CD14-positive monocyte (primary cell): ENCODE data around the gene PLBD2. TPM values are rescaled to one million over a fixed set of nuclear protein-coding genes. Genes with fewer than 3 reads are reported as not detected.

Experiments
- DNase-seq, 3 donors: peaks; one replicate each; pipeline ENCODE4 v3.0.0-alpha.2; 2011 to 2022
- H2AFZ ChIP-seq: 2 replicates; pipeline ENCODE4 v1.6.0; 2012; ENCODE audit warnings: mild to moderate bottlenecking, low read depth, low read length, inconsistent platforms; ENCODE audit not compliant: insufficient read depth, poor library complexity, severe bottlenecking
- H3K27ac ChIP-seq, 2 donors: 1 replicate in 1 of 2; 2 replicates in 1 of 2; pipeline ENCODE4 v1.5.1; 2012 to 2013; ENCODE audit warnings: low read length in 2 of 2, control low read depth in 1 of 2, inconsistent platforms in 1 of 2, low read depth in 1 of 2, mild to moderate bottlenecking in 1 of 2
- H3K27me3 ChIP-seq, 2 donors: one replicate each; pipeline versions ENCODE4 v1.6.0 to v1.6.1; 2011 to 2013; ENCODE audit warnings: low read length in 2 of 2; ENCODE audit not compliant: control insufficient read depth in 2 of 2, insufficient read depth in 2 of 2
- H3K36me3 ChIP-seq, 2 donors: replicated peaks in 1 of 2; 1 replicate in 1 of 2; 2 replicates in 1 of 2; pipeline versions ENCODE4 v1.5.1 to v1.6.1; 2012 to 2013; ENCODE audit warnings: low read length in 2 of 2, control low read depth in 1 of 2, inconsistent platforms in 1 of 2, mild to moderate bottlenecking in 1 of 2; ENCODE audit not compliant: insufficient read depth in 2 of 2, control insufficient read depth in 1 of 2
- H3K4me1 ChIP-seq, 2 donors: 1 replicate in 1 of 2; 2 replicates in 1 of 2; pipeline versions ENCODE4 v1.5.1 to v1.6.1; 2012 to 2013; ENCODE audit warnings: low read length in 2 of 2, control low read depth in 1 of 2, inconsistent platforms in 1 of 2, mild to moderate bottlenecking in 1 of 2, moderate library complexity in 1 of 2; ENCODE audit not compliant: insufficient read depth in 2 of 2, control insufficient read depth in 1 of 2
- H3K4me2 ChIP-seq: replicated peaks from 2 replicates; pipeline ENCODE3; 2012; ENCODE audit warnings: low read length, moderate library complexity, mild to moderate bottlenecking; ENCODE audit not compliant: poor library complexity, severe bottlenecking; ENCODE audit errors: extremely low read depth
- H3K4me3 ChIP-seq, 3 experiments: fragments of 200-600 bp in 1 of 3; sonication (generic) in 1 of 3; replicated peaks in 1 of 3; 1 replicate in 2 of 3; 2 replicates in 1 of 3; pipeline ENCODE4 v1.5.1; 2011 to 2013; ENCODE audit warnings: low read length in 3 of 3, mild to moderate bottlenecking in 3 of 3, control low read depth in 2 of 3, low read depth in 2 of 3, inconsistent platforms in 1 of 3, moderate library complexity in 1 of 3
- H3K79me2 ChIP-seq: 2 replicates; pipeline ENCODE4 v1.6.0; 2012; ENCODE audit warnings: mild to moderate bottlenecking, control low read depth, inconsistent platforms, low read length, moderate library complexity; ENCODE audit not compliant: insufficient read depth
- H3K9ac ChIP-seq: 2 replicates; pipeline ENCODE4 v1.6.0; 2017; ENCODE audit warnings: low read length, mild to moderate bottlenecking; ENCODE audit not compliant: insufficient read depth, poor library complexity, severe bottlenecking
- H3K9me3 ChIP-seq, 2 donors: replicated peaks in 1 of 2; 1 replicate in 1 of 2; 2 replicates in 1 of 2; pipeline versions ENCODE4 v1.5.1 to v1.6.1; 2012 to 2013; ENCODE audit warnings: low read length in 2 of 2, control low read depth in 1 of 2; ENCODE audit not compliant: control insufficient read depth in 1 of 2, insufficient read depth in 1 of 2
- H4K20me1 ChIP-seq: 2 replicates; pipeline ENCODE4 v1.6.0; 2012; ENCODE audit warnings: mild to moderate bottlenecking, low read length, control low read depth, moderate library complexity; ENCODE audit not compliant: insufficient read depth
- H3K27ac Mint-ChIP-seq, 7 donors: one replicate each; pipeline ENCODE4 v1.8.0; 2020; ENCODE audit warnings: mild to moderate bottlenecking in 7 of 7, mixed read lengths in 7 of 7, moderate library complexity in 6 of 7, inconsistent platforms in 2 of 7
- H3K27me3 Mint-ChIP-seq, 3 donors: one replicate each; pipeline ENCODE4 v1.8.0; 2021 to 2022; ENCODE audit warnings: low read depth in 3 of 3, mild to moderate bottlenecking in 3 of 3, mixed read lengths in 3 of 3, moderate library complexity in 3 of 3, inconsistent platforms in 1 of 3
- H3K36me3 Mint-ChIP-seq, 2 donors: one replicate each; pipeline ENCODE4 v1.8.0; 2020; ENCODE audit warnings: mixed read lengths in 2 of 2, inconsistent platforms in 1 of 2, mild to moderate bottlenecking in 1 of 2
- H3K4me1 Mint-ChIP-seq: one replicate; pipeline ENCODE4 v1.8.0; 2020; ENCODE audit warnings: mild to moderate bottlenecking, mixed read lengths
- H3K4me3 Mint-ChIP-seq, 2 donors: one replicate each; pipeline ENCODE4 v1.8.0; 2020; ENCODE audit warnings: mild to moderate bottlenecking in 2 of 2, mixed read lengths in 2 of 2, moderate library complexity in 1 of 2
- H3K9me3 Mint-ChIP-seq, 7 donors: one replicate each; pipeline ENCODE4 v1.8.0; 2020 to 2022; ENCODE audit warnings: mixed read lengths in 7 of 7, mild to moderate bottlenecking in 6 of 7, moderate library complexity in 6 of 7, inconsistent platforms in 2 of 7
- CTCF ChIP-seq: fragments of 200-600 bp; IDR thresholded peaks from one replicate; pipeline ENCODE4 v1.8.0; 2022; ENCODE audit warnings: antibody characterized with exemption, mild to moderate bottlenecking
- WGBS: methylation state at CpG from one replicate; pipeline ENCODE4 v1.1.5; 2013; ENCODE audit warnings: missing lambda C conversion rate; ENCODE audit not compliant: insufficient coverage; 5-methylcytosine and 5-hydroxymethylcytosine counted together
- intact Hi-C, 2 donors: fragments of 100-400 bp; cut with micrococcal nuclease; formaldehyde crosslinking; loops; one replicate each; pipeline versions ENCODE4 v1.15.0 to v1.15.1; 2023
- polyA plus RNA-seq, 3 donors: library from polyadenylated mRNA; depleted of rRNA in 1 of 3; unstranded in 2 of 3; stranded (reverse) in 1 of 3; fragments of 300-500 nt in 2 of 3; fragments of >200 nt in 1 of 3; fragmentation: Illumina TruSeq in 2 of 3; gene quantifications; 1 replicate in 2 of 3; 2 replicates in 1 of 3; pipeline ENCODE4 v1.2.3, GENCODE V29; 2012 to 2021

PLBD2 gene
- polyA plus RNA-seq, 3 donors: 8.5 to 12.4 (median 8.8) TPM

- H3K27ac ChIP-seq: peak overlapping the region in 1 of 2 donors; percentile 42
- TF ChIP-seq CTCF: no peak
- peaks cover 0 to 12% of the 10 kb centered on the region in 2 donors for H3K4me1 ChIP-seq
- peaks cover 70% of the 10 kb centered on the region for H4K20me1 ChIP-seq
- peaks cover 60 to 89% of the 10 kb centered on the region in 2 donors for H3K36me3 Mint-ChIP-seq
- intact Hi-C loops: no loop called here
- WGBS: 96% methylated on average over 2 of the region's 4 CpGs
- H3K27me3 ChIP-seq: no peaks in the 10 kb centered on the region
- H3K4me1 Mint-ChIP-seq: peaks cover 20% of the 10 kb centered on the region
- H2AFZ ChIP-seq: no peak overlapping the region
- no peak overlapping the region for H3K9ac ChIP-seq
- peaks cover 0 to 7% of the 10 kb centered on the region in 2 donors for H3K9me3 ChIP-seq
- peak overlapping the region in 3 of 7 donors; percentile 6 to 66 (median 65) for H3K27ac Mint-ChIP-seq
- peaks cover 0 to 2% (median 0%) of the 10 kb centered on the region in 3 donors for H3K27me3 Mint-ChIP-seq
- no peak for DNase-seq
- H3K4me3 ChIP-seq: no peak overlapping the region
- H3K36me3 ChIP-seq: peaks cover 30 to 69% of the 10 kb centered on the region in 2 donors
- peaks cover 59% of the 10 kb centered on the region for H3K79me2 ChIP-seq
- no peak overlapping the region for H3K4me3 Mint-ChIP-seq
- no peak overlapping the region for H3K4me2 ChIP-seq
- H3K9me3 Mint-ChIP-seq: peaks cover 4 to 16% (median 6%) of the 10 kb centered on the region in 7 donors
Observed at GRCh38 chr12:113326775-113327395, 31.5 kb upstream of the PLBD2 start.

- no peaks in the 10 kb centered on the region for H3K27me3 ChIP-seq
- peaks cover 69% of the 10 kb centered on the region for H4K20me1 ChIP-seq
- H3K27ac ChIP-seq: no peak overlapping the region
- no peak overlapping the region for H3K4me2 ChIP-seq
- TF ChIP-seq CTCF: no peak
- H3K9me3 ChIP-seq: no peaks in the 10 kb centered on the region
- Mint-ChIP-seq H3K27ac (peak overlapping the region in 1 of 7 donors; percentile 34), H3K4me3 (no peak overlapping the region), H3K9me3 (peaks cover 0 to 8% (median 0%) of the 10 kb centered on the region in 7 donors), H3K27me3 (no peaks in the 10 kb centered on the region), H3K36me3 (peaks cover 62 to 86% of the 10 kb centered on the region in 2 donors), H3K4me1 (peaks cover 30% of the 10 kb centered on the region)
- peaks cover 9 to 27% of the 10 kb centered on the region in 2 donors for H3K4me1 ChIP-seq
- DNase-seq: no peak
- peaks cover 64% of the 10 kb centered on the region for H3K79me2 ChIP-seq
- intact Hi-C loops: no loop called here
- H3K4me3 ChIP-seq: no peak overlapping the region
- WGBS: 83% methylated on average over 3 of the region's 5 CpGs
- H3K36me3 ChIP-seq: peaks cover 31 to 80% of the 10 kb centered on the region in 2 donors
- no peak overlapping the region for H3K9ac ChIP-seq
- no peak overlapping the region for H2AFZ ChIP-seq
Observed at GRCh38 chr12:113328368-113328889, 30.0 kb upstream of the PLBD2 start.
